ENCODE results near the gene OTUD4.
"Not testable (repeated sequence)": the region's sequence is repeated elsewhere in the genome, so short reads cannot be mapped to it uniquely, and the experiment has no call there.

OTUD4 gene

GRCh38 chr4:145179281-145179860, 1.0 kb downstream of the OTUD4 start:
- peak; percentile 59 for DNase-seq (ENCODE audit: low read depth)

GRCh38 chr4:145178740-145179280, 1.6 kb downstream of the OTUD4 start:
- no peak for DNase-seq (ENCODE audit: low read depth)

- DNase-seq (ENCODE audit: low read depth), result no peak
These were observed 2.4 kb downstream of the OTUD4 start for GRCh38 chr4:145177906-145178538.

- DNase-seq (ENCODE audit: low read depth), result no peak
These were observed 2.9 kb downstream of the OTUD4 start for GRCh38 chr4:145177511-145177905.

GRCh38 chr4:145176641-145177432, 3.6 kb downstream of the OTUD4 start:
- DNase-seq (ENCODE audit: low read depth), result no peak

- DNase-seq (ENCODE audit: low read depth), result no peak
These were observed 8.5 kb downstream of the OTUD4 start for GRCh38 chr4:145171911-145172310.

GRCh38 chr4:145170223-145170622, 10.2 kb downstream of the OTUD4 start:
- no peak for DNase-seq (ENCODE audit: low read depth)

- no peak for DNase-seq (ENCODE audit: low read depth)
These were observed 11.7 kb downstream of the OTUD4 start for GRCh38 chr4:145168581-145169187.

- DNase-seq (ENCODE audit: low read depth), result no peak
These were observed 12.5 kb downstream of the OTUD4 start for GRCh38 chr4:145167887-145168286.

- DNase-seq (ENCODE audit: low read depth), result no peak
These were observed 18.8 kb downstream of the OTUD4 start for GRCh38 chr4:145161549-145161948.

GRCh38 chr4:145156986-145157385, 23.4 kb downstream of the OTUD4 start:
- DNase-seq (ENCODE audit: low read depth), result no peak

GRCh38 chr4:145155268-145155870, 25.0 kb downstream of the OTUD4 start:
- no peak for DNase-seq (ENCODE audit: low read depth)

GRCh38 chr4:145154573-145154972, 25.8 kb downstream of the OTUD4 start:
- no peak for DNase-seq (ENCODE audit: low read depth)

GRCh38 chr4:145153904-145154298, 26.5 kb downstream of the OTUD4 start:
- DNase-seq (ENCODE audit: low read depth), result no peak

GRCh38 chr4:145153181-145153903, 27.0 kb downstream of the OTUD4 start:
- no peak for DNase-seq (ENCODE audit: low read depth)

- DNase-seq (ENCODE audit: low read depth), result no peak
These were observed 31.4 kb downstream of the OTUD4 start for GRCh38 chr4:145148980-145149379.

- DNase-seq (ENCODE audit: low read depth), result not testable (repeated sequence)
These were observed 44.2 kb downstream of the OTUD4 start for GRCh38 chr4:145136219-145136618.

GRCh38 chr4:145132511-145133098, 47.8 kb downstream of the OTUD4 start:
- DNase-seq (ENCODE audit: low read depth), result no peak

- no peak for DNase-seq (ENCODE audit: low read depth)
These were observed 48.5 kb downstream of the OTUD4 start for GRCh38 chr4:145131848-145132247.

- DNase-seq (ENCODE audit: low read depth), result no peak
These were observed 49.5 kb downstream of the OTUD4 start for GRCh38 chr4:145130788-145131399.

- DNase-seq (ENCODE audit: low read depth), result no peak
These were observed 50.3 kb downstream of the OTUD4 start for GRCh38 chr4:145130130-145130529.

All from activated T-cell treated with anti-CD3 and anti-CD28 coated beads for 1 hour (primary cell).